ENCODE results near the gene KIR2DL3. TPM values are rescaled to one million over a fixed set of nuclear protein-coding genes. Genes with fewer than 3 reads are reported as not detected.
"Not testable (repeated sequence)": the region's sequence is repeated elsewhere in the genome, so short reads cannot be mapped to it uniquely, and the experiment has no call there.

KIR2DL3 gene
- polyA plus RNA-seq (2014; cell fraction: cytosol; rRNA removed), result not detected in 2 replicates
- polyA plus RNA-seq (2014; cell fraction: nucleus; rRNA removed), result not detected in 2 replicates

DNA sequence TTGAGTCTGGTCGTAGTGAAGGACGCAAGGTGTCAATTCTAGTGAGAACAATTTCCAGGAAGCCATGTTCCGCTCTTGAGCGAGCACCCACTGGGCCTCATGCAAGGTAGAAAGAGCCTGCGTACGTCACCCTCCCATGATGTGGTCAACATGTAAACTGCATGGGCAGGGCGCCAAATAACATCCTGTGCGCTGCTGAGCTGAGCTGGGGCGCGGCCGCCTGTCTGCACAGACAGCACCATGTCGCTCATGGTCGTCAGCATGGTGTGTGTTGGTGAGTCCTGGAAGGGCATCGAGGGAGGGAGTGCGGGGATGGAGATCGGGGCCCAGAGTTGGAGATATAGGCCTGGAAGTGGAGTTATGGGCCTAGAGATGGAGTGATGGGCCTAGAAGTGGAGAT lies at the start of gene KIR2DL3:
Gene KIR2DL3, plus strand, starts transcription at position 208 of the 400 bp plus-strand sequence. Its CDS starts 33 bp downstream, at position 241.
- DNase-seq (ENCODE audit: low spot score), result not testable (repeated sequence)

DNA sequence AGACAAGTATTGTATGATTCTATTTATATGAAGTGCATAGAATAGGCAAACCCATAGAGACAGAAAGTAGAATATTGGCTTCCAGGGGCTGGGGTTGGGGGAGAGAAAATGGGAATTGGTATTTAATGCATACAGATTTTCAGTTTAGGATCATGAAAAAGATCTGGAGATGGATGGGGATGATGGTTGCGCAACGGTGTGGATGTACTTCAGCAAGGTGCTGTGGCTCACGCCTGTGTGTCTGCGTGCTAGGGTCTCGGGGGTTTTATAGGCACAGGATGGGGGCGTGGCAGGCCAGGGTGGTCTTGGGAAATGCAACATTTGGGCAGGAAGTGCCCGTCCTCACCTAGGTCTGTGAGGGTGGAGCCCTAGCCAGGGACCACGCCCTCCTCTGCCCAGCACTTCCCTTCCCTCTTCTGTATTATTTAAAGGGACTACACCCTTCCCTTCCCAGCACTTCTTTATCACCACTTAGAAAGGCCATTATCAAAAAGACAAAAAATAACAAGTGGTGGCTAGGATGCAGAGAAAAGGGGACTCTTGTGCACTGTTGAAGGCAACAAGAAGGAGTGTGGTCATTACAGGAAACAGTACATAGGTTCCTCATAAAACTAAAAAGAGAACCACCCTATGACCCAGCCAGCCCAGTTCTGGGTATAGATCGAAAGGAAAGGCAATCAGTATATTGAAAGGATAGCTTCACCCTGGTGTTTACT lies 46.6 kb upstream of the KIR2DL3 start:
- DNase-seq (ENCODE audit: low spot score), result no peak

DNA sequence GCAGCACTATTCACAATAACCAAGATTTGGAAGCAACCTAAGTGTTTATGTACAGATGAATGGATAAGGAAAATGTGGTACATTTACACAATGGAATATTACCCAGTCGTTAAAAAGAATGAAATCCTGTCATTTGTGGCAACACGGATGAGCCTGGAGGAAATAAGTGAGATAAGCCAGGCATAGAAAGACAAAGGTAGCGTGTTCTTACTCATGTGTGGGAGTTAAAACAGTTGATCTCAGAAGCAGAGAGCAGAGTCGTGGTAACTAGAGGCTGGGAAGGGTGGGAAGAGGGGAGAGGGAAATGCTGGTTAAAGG lies 46.1 kb upstream of the KIR2DL3 start:
- no peak for DNase-seq (ENCODE audit: low spot score)

DNA sequence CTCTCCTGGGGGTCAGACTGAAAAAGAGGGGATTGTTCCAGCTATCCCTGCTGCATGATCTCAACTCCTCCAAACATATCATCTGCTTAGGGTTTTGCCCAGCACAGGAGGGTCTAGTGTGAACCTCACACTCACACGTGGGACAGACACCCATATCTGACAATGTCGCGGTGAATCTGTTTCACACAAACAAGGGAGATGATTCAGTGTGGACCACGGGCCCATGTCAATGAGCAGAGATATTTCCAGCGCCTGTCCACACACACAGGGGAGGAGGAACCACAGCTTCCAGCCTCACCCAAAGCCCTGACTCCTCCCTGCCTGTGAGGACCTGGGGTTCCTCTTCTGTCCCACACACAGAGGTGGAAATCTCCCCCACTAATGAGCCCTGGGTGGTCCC lies 43.7 kb upstream of the KIR2DL3 start:
- DNase-seq (ENCODE audit: low spot score), result no peak

DNA sequence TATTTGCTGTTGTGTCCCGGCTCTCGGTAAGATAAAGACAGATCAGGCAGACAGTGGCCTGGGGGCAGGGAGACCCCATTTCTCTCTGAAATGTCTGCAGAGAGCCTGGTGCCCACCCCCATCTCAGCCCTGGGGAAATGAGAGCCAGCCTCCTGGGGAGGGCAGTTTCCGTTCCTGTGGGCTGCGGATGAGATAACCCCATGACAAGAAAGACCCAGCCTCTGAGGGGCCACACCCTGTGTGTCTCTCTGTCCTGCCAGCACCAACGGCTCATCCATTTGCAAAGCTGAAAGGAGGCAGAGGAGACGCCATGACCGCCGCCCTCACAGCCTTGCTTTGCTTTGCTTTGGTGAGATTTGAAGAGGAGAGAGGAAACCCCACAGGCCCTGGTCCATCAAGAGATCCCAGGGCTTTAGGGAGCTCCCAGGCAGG lies 42.2 kb upstream of the KIR2DL3 start:
- no peak for DNase-seq (ENCODE audit: low spot score)

DNA sequence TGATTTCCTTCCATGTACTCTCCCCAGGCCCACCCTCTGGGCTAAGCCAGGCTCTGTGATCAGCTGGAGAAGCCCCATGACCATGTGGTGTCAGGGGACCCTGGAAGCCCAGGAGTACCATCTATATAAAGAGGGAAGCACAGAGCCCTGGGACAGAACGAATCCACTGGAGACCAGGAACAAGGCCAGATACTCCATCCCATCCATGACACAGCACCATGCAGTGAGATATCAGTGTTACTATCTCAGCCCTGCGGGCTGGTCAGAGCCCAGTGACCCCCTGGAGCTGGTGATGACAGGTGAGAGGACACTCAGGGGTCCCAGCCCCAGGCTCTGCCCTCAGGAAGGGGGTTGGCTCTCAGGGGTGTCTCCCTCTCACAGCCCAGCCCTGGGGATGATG lies 41.5 kb upstream of the KIR2DL3 start:
- no peak for DNase-seq (ENCODE audit: low spot score)

DNA sequence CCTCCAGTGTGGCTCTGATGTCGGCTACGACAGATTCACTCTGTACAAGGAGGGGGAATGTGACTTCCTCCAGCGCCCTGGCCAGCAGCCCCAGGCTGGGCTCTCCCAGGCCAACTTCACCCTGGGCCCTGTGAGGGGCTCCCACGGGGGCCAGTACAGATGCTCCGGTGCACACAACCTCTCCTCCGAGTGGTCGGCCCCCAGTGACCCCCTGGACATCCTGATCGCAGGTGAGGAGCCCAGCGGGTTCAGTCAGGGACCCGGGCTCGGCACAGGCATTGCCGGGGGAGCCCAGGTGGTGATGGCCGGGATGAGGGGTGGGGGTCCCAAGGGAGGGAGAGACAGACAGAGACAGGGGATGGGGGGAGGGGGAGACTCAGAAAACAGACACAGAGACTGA lies 40.6 kb upstream of the KIR2DL3 start:
- not testable (repeated sequence) for DNase-seq (ENCODE audit: low spot score)

DNA sequence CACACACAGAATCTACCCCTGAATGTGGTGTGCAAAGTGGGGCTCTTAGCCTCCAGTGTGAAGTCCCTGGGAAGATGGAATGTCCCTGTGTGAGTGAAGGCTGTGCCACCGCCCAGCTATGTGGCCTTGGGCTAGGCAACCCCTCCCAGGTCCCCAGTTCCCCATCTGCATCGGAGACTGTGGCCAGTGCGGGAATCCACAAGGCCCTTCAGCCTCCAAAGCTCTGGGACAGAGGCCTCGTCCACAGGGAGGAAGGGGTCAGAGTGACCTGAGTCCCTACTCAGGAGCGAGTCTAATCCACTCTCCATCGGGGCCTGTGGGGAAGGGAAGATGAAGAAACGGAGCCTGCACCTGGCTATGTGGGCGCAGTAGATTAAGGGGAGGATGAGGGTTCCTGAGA lies 33.4 kb upstream of the KIR2DL3 start:
- DNase-seq (ENCODE audit: low spot score), result no peak

DNA sequence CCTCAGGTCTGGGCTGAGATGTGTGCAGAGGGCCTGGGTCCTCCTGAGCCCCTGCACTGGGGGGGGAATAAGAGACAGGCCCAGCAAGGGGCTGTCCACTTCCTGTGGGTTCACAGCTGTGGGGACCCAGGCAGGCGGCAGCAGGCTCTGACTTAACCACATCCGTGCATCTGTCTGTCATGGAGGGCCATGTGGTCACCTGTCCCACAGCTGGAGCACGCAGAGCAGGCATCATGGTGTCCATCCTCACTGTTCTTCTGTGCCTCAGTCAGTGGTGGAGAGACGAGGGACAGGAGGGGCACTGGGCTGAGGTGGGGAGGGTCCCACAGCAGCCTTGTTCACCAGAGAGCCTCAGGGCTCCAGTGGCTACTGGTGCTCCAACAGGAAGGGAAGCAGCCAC lies 30.4 kb upstream of the KIR2DL3 start:
- DNase-seq (ENCODE audit: low spot score), result no peak

DNA sequence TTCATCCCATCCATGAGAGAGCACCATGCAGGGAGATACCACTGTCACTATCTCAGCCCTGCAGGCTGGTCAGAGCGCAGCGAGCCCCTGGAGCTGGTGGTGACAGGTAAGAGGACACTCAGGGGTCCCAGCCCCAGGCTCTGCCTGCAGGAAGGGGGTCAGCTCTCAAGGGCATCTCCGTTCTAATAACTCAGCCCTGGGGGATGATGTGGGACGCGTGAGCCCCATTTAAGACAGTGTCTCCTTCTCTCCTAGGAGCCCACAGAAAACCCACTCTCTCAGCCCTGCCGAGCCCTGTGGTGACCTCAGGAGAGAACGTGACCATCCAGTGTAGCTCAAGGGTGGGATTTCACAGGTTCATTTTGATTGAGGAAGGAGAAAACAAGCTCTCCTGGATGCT lies 29.5 kb upstream of the KIR2DL3 start:
- no peak for DNase-seq (ENCODE audit: low spot score)

DNA sequence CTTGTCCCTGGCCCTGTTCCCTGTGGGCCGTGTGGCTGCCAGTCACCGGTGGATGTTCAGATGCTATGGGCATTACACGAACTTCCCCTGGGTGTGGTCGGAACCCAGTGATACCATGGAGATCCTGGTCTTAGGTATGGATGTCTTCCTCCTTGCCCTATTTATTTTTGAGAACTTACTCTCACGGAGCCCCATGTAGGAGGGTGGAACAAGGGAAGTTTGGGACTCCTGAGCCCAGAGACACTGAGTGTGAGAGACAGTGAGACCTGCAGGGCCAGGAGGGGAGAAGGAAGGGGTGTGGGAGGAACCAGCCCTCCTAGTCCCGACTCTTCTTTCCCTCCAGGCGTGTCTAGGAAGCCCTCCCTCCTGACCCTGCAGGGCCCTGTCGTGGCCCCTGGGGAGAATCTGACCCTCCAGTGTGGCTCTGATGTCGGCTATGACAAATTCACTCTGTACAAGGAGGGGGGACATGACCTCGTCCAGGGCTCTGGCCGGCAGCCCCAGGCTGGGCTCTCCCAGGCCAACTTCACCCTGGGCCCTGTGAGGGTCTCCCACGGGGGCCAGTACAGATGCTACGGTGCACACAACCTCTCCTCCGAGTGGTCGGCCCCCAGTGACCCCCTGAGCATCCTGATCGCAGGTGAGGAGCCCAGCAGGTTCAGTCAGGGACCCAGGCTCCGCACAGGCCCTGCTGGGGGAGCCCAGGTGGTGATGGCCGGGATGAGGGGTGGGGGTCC lies 28.9 kb upstream of the KIR2DL3 start:
- no peak for DNase-seq (ENCODE audit: low spot score)

DNA sequence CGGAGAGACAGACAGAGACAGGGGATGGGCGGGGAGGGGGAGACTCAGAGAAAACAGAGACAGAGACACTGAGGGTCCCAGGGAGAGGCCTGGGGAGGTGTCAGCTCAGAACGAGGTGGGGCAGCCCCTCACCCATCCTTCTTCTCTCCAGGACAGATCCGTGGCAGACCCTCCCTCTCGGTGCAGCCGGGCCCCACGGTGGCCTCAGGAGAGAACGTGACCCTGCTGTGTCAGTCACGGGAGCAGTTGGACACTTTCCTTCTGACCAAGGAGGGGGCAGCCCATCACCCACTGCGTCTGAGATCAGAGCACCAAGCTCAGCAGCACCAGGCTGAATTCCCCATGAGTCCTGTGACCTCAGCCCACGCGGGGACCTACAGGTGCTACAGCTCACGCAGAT lies 28.4 kb upstream of the KIR2DL3 start:
- not testable (repeated sequence) for DNase-seq (ENCODE audit: low spot score)

DNA sequence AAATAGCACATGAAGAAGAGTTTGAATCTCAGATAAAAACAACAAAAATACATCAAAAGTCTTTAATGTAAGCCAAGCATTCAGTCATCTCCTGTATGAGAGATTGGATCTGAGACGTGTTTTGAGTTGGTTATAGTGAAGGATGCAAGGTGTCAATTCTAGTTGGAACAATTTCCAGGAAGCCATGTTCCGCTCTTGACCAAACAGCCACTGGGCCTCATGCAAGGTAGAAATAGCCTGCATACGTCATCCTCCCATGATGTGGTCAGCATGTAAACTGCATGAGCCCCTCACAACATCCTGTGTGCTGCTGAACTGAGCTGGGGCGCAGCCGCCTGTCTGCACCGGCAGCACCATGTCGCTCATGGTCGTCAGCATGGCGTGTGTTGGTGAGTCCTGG lies 14.2 kb upstream of the KIR2DL3 start, which contains the start of gene KIR3DL3:
Gene KIR3DL3, plus strand, starts transcription at position 301 of the 400 bp plus-strand sequence. Its CDS starts 55 bp downstream, at position 356.
- DNase-seq (ENCODE audit: low spot score), result no peak

DNA sequence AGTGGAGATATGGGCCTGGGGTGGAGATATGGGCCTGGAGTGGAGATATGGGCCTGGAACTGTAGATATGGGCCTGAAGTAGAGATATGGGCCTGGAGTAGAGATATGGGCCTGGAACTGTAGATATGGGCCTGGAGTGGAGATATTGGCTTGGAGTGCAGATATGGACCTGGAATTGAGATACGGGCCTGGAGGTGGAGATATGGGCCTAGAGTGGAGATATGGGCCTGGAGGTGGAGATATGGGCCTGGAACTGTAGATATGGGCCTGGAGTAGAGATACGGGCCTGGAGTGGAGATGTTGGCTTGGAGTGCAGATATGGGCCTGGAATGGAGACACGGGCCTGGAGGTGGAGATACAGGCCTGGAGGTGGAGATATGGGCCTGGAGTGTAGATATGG lies 13.7 kb upstream of the KIR2DL3 start:
- DNase-seq (ENCODE audit: low spot score), result no peak

DNA sequence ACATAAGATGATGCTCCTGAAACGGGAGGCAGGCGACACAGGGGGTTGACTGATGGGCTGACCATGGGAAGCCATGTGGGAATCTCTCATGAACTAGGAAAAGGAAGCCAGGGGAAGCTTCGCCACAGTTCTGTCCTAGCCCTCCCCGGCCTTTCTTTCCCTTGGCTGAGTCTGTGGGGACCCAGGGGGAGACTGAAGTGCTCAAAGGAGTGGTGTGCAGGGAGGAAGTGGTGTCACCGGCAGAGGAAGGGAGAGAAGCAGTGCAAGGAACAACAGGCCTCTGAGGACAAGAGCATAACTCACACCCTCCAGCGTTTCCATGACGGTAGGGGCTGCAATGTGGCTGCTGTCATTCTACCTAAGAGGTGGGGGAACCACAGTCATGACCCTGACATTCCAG lies 13.0 kb upstream of the KIR2DL3 start:
- DNase-seq (ENCODE audit: low spot score), result no peak

DNA sequence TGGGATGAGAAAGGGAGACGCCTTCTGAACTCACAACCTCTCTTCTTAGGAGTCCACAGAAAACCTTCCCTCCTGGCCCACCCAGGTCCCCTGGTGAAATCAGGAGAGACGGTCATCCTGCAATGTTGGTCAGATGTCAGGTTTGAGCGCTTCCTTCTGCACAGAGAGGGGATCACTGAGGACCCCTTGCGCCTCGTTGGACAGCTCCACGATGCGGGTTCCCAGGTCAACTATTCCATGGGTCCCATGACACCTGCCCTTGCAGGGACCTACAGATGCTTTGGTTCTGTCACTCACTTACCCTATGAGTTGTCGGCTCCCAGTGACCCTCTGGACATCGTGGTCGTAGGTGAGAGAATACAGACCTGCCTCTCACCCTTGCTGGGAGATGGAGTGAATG lies 10.8 kb upstream of the KIR2DL3 start:
- DNase-seq (ENCODE audit: low spot score), result no peak

DNA sequence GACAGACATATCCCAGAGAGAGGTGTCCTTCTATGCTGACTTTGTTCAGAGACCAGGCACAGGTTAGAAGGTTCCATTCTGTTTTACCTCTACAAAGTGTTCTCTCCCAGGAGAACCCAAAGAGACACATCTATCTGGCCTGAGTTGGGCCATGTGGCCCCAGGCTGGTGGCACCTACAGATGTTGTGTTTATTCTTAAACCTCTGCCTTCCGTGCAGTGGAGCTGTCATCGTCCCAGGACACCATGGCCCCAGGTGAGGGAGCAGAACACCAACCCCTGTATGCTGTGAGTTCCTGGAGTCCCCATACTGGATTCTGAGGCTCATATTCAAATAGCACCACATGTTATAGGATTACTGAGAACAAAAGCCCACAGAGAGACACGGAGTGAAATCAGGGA lies 10.1 kb upstream of the KIR2DL3 start:
- DNase-seq (ENCODE audit: low spot score), result no peak

DNA sequence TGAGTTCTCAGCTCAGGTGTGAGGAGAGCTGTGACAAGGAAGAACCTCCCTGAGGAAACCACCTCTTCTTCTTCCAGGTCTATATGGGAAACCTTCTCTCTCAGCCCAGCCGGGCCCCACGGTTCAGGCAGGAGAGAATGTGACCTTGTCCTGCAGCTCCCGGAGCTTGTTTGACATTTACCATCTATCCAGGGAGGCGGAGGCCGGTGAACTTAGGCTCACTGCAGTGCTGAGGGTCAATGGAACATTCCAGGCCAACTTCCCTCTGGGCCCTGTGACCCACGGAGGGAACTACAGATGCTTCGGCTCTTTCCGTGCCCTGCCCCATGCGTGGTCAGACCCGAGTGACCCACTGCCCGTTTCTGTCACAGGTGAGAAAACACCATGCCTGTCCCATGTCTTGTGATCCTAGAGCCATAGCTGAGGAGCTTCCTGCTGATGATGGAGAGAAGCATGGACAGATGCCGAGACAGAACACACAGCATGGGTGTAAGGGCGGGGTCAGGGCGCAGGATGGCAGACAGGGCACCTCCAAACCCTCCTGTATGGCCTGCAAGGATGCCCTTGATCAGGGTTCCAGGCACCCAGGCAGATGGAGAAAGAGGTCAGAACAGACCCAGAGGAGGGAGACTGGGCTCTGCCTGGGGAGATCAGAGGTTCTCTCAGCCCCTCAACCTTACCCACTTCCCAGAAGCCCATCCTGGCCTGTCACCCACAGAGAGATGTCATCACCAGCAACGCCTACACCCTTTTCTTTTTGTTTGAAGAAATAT lies 8.7 kb upstream of the KIR2DL3 start:
- no peak for DNase-seq (ENCODE audit: low spot score)

DNA sequence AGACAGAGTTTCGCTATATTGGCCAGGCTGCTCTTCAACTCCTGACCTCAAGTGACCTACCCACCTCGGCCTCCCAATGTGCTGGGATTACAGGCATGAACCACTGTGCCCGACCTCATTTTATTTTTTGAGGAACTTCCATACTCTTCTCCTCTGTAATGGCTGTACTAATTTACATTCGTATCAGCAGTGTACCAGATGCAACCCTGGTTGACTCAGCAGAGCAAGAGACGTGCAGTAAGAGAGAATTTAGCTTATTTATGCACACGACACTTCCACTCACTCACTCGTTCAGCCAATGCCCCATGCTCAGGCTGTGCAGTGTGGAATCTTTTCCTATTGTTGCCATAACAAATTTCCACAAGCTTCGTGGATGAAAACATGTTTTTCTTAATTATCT lies 7.1 kb upstream of the KIR2DL3 start:
- DNase-seq (ENCODE audit: low spot score), result no peak

DNA sequence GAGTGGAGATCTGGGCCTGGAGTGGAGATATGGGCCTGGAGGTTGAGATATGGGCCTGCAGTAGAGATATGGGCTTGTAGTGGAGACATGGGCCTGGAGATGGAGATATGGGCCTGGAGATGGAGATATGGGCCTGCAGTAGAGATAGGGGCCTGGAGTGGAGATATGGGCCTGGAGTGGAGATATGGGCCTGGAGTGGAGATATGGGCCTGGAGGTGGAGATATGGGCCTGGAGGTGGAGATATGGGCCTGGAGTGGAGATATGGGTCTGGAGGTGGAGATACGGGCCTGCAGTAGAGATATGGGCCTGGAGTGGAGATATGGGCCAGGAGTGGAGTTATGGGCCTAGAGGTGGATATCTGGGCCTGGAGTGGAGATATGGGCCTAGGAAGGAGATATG lies 402 bp downstream of the KIR2DL3 start:
- DNase-seq (ENCODE audit: low spot score), result no peak

DNA sequence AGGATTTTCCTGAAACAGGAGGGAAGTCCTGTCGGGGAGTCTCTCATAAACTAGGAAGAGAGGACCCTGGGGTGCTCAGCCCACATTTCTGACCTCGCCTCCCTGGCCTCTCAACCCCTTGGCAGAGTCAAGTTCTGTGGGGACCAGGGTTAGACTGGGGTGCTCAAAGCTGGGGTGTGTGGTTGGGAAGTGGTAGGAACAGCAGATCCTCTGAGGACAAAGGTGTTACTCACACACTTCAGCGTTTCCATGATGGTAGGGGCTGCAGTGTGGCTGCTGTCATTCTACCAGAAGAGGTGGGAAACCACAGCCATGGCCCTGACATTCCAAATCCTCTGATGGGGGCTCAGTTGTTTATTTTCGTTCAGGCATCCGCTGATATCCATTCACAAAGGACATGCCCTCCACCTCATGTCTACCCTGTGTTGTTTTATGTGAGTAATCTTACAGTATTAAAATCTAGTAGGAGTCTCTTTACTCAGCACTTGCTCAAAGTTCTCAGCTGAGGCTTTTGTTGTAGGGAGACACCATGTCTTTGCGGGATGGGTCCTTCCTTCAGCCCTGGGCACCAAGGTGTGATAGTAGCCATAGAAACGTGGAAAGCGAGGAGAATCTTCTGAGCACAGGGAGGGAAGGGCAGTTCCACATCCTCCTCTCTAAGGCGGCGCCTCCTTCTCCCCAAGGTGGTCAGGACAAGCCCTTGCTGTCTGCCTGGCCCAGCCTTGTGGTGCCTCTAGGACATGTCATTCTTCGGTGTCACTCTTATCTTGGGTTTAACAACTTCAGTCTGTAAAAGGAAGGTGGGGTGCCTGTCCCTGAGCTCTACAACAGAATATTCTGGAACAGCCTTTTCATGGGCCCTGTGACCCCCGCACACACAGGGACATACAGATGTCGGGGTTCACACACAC lies 1.5 kb downstream of the KIR2DL3 start:
- no peak for DNase-seq (ENCODE audit: low spot score)
